Astrocyte (in vitro differentiated cells and primary cell): Measurements from ENCODE around the gene THUMPD2. TPM values are rescaled to one million over a fixed set of nuclear protein-coding genes. Genes with fewer than 3 reads are reported as not detected.

ENCODE experiments used
- DNase-seq: peaks from one replicate; pipeline ENCODE4 v3.0.0-alpha.2; 2010; ENCODE audit warnings: low read depth
- FAIRE-seq: peaks from 2 replicates; lab custom pipeline; 2011; peaks lifted over from hg19 to GRCh38; lab: Jason Lieb, UNC
- H2AFZ ChIP-seq: 2 replicates; pipeline ENCODE4 v1.6.0; 2012; ENCODE audit warnings: low read depth, low read length, inconsistent platforms
- H3K27ac ChIP-seq: 2 replicates; pipeline ENCODE4 v1.5.1; 2011; ENCODE audit warnings: low read depth, low read length, inconsistent platforms
- H3K27me3 ChIP-seq: 2 replicates; pipeline ENCODE4 v1.6.0; 2011; ENCODE audit warnings: low read length, inconsistent platforms; ENCODE audit not compliant: insufficient read depth
- H3K36me3 ChIP-seq: 2 replicates; pipeline ENCODE4 v1.5.1; 2011; ENCODE audit warnings: low read length, inconsistent platforms; ENCODE audit not compliant: insufficient read depth
- H3K4me1 ChIP-seq: 2 replicates; pipeline ENCODE4 v1.5.1; 2011; ENCODE audit warnings: low read length, inconsistent platforms; ENCODE audit not compliant: insufficient read depth
- H3K4me2 ChIP-seq: 2 replicates; pipeline ENCODE4 v1.6.0; 2012; ENCODE audit warnings: low read length, inconsistent platforms
- H3K4me3 ChIP-seq: 2 replicates; pipeline ENCODE4 v1.5.1; 2011; ENCODE audit warnings: low read depth, mild to moderate bottlenecking, low read length, inconsistent platforms; ENCODE audit not compliant: insufficient read depth
- H3K79me2 ChIP-seq: 2 replicates; pipeline ENCODE4 v1.6.0; 2012; ENCODE audit warnings: mild to moderate bottlenecking, low read length, inconsistent platforms; ENCODE audit not compliant: insufficient read depth
- H3K9ac ChIP-seq: 2 replicates; pipeline ENCODE4 v1.6.0; 2012; ENCODE audit warnings: mild to moderate bottlenecking, low read length, inconsistent platforms
- H3K9me3 ChIP-seq: 2 replicates; pipeline ENCODE4 v1.5.1; 2012; ENCODE audit warnings: low read depth, mild to moderate bottlenecking, low read length, inconsistent platforms; ENCODE audit not compliant: insufficient read depth
- H4K20me1 ChIP-seq: 2 replicates; pipeline ENCODE4 v1.6.0; 2012; ENCODE audit warnings: low read length, inconsistent platforms; ENCODE audit not compliant: insufficient read depth
- H3K27ac Mint-ChIP-seq: one replicate; pipeline ENCODE4 v1.8.0; 2021; ENCODE audit warnings: mild to moderate bottlenecking, mixed read lengths; ENCODE audit not compliant: unreplicated experiment
- H3K27me3 Mint-ChIP-seq: one replicate; pipeline ENCODE4 v1.8.0; 2021; ENCODE audit warnings: low read depth, mixed read lengths; ENCODE audit not compliant: unreplicated experiment
- H3K36me3 Mint-ChIP-seq: one replicate; pipeline ENCODE4 v1.8.0; 2021; ENCODE audit warnings: low read depth, mixed read lengths; ENCODE audit not compliant: unreplicated experiment
- H3K4me1 Mint-ChIP-seq: one replicate; pipeline ENCODE4 v1.8.0; 2021; ENCODE audit warnings: low read depth, mixed read lengths; ENCODE audit not compliant: unreplicated experiment
- H3K4me3 Mint-ChIP-seq: one replicate; pipeline ENCODE4 v1.8.0; 2021; ENCODE audit warnings: mild to moderate bottlenecking, moderate library complexity, mixed read lengths; ENCODE audit not compliant: unreplicated experiment
- H3K9me3 Mint-ChIP-seq: one replicate; pipeline ENCODE4 v1.8.0; 2021; ENCODE audit warnings: mild to moderate bottlenecking, mixed read lengths; ENCODE audit not compliant: unreplicated experiment
- EZH2 ChIP-seq: IDR thresholded peaks from 2 replicates; pipeline ENCODE4 v1.6.1; 2012; ENCODE audit warnings: mild to moderate bottlenecking, low read length, inconsistent platforms; ENCODE audit not compliant: insufficient read depth
- total RNA-seq: library from RNA; stranded (reverse); gene quantifications from 2 replicates; pipeline ENCODE4 v1.2.1, GENCODE V29; 2021
- TF ChIP-seq, protein P1 (sequence below): IDR thresholded peaks from 2 replicates; pipeline ENCODE4 v1.5.1; 2011; ENCODE audit warnings: low read depth, mild to moderate bottlenecking, inconsistent platforms, low read length, moderate library complexity; ENCODE audit not compliant: insufficient read depth

The THUMPD2 gene
- total RNA-seq, 1 donor from 2014 or later, result 11.5 TPM

DNA sequence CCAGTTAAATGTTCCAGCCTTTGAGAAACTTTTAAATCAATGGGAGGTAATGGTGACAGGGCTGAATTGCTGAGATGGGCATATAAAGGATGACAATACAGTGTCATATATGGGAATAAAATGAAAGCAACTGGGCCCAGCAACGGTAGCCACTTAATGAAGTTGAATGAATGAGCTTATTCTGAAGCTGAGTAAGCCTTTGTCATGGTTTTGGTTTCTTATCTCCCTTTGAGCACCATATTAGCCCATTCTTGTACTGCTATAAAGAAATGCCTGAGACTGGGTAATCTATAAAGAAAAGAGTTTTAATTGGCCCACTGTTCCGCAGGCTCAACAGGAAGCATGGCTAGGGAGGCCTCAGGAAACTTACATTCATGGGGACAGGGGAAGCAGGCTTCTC, 3.5 kb upstream of the THUMPD2 start:
- Histone ChIP-seq H3K27me3 (no peaks in the 10 kb centered on the region), H4K20me1 (no peaks in the 10 kb centered on the region), H3K4me2 (peak overlapping the region; percentile 43), H3K4me1 (peaks cover 20% of the 10 kb centered on the region), H2AFZ (no peak overlapping the region), H3K36me3 (no peaks in the 10 kb centered on the region), H3K79me2 (peaks cover 14% of the 10 kb centered on the region), H3K9ac (no peak overlapping the region), H3K4me3 (no peak overlapping the region), H3K27ac (no peak overlapping the region), H3K9me3 (no peaks in the 10 kb centered on the region)
- H3K27ac Mint-ChIP-seq, result peak overlapping the region; percentile 98
- no peak for FAIRE-seq
- no peaks in the 10 kb centered on the region for H3K9me3 Mint-ChIP-seq
- no peak for DNase-seq
- H3K4me3 Mint-ChIP-seq, result peak overlapping the region; percentile 41
- no peaks in the 10 kb centered on the region for H3K27me3 Mint-ChIP-seq
- H3K36me3 Mint-ChIP-seq, result peaks cover 1% of the 10 kb centered on the region
- TF ChIP-seq, protein P1, sequence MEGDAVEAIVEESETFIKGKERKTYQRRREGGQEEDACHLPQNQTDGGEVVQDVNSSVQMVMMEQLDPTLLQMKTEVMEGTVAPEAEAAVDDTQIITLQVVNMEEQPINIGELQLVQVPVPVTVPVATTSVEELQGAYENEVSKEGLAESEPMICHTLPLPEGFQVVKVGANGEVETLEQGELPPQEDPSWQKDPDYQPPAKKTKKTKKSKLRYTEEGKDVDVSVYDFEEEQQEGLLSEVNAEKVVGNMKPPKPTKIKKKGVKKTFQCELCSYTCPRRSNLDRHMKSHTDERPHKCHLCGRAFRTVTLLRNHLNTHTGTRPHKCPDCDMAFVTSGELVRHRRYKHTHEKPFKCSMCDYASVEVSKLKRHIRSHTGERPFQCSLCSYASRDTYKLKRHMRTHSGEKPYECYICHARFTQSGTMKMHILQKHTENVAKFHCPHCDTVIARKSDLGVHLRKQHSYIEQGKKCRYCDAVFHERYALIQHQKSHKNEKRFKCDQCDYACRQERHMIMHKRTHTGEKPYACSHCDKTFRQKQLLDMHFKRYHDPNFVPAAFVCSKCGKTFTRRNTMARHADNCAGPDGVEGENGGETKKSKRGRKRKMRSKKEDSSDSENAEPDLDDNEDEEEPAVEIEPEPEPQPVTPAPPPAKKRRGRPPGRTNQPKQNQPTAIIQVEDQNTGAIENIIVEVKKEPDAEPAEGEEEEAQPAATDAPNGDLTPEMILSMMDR, result no peak
- peaks cover 33% of the 10 kb centered on the region for H3K4me1 Mint-ChIP-seq

- H3K27me3 ChIP-seq, result no peaks in the 10 kb centered on the region
- no peak overlapping the region for H3K27ac ChIP-seq
- H3K4me2 ChIP-seq, result no peak overlapping the region
- H2AFZ ChIP-seq, result no peak overlapping the region
- H3K36me3 Mint-ChIP-seq, result peaks cover 3% of the 10 kb centered on the region
- H3K4me1 Mint-ChIP-seq, result peaks cover 38% of the 10 kb centered on the region
- DNase-seq (no peak), FAIRE-seq (no peak)
- no peaks in the 10 kb centered on the region for H3K27me3 Mint-ChIP-seq
- no peaks in the 10 kb centered on the region for H3K9me3 ChIP-seq
- TF ChIP-seq EZH2, result no peak
- TF ChIP-seq, protein P1, result no peak
- H3K9ac ChIP-seq, result no peak overlapping the region
- H3K4me3 Mint-ChIP-seq, result no peak overlapping the region
- no peaks in the 10 kb centered on the region for H3K36me3 ChIP-seq
- H3K4me1 ChIP-seq, result peaks cover 20% of the 10 kb centered on the region
- no peak overlapping the region for H3K27ac Mint-ChIP-seq
- no peaks in the 10 kb centered on the region for H3K9me3 Mint-ChIP-seq
- H4K20me1 ChIP-seq, result no peaks in the 10 kb centered on the region
- no peak overlapping the region for H3K4me3 ChIP-seq
- H3K79me2 ChIP-seq, result peaks cover 23% of the 10 kb centered on the region
Observed at GRCh38 chr2:39781697-39782096, 2.6 kb upstream of the THUMPD2 start.

- H3K27ac ChIP-seq, result no peak overlapping the region
- DNase-seq, result no peak
- H3K9me3 Mint-ChIP-seq, result peaks cover 2% of the 10 kb centered on the region
- H3K4me2 ChIP-seq, result no peak overlapping the region
- no peak for FAIRE-seq
- no peaks in the 10 kb centered on the region for H3K36me3 ChIP-seq
- peaks cover 20% of the 10 kb centered on the region for H3K4me1 ChIP-seq
- H3K27me3 Mint-ChIP-seq, result no peaks in the 10 kb centered on the region
- peak overlapping the region; percentile 25 for H3K4me3 Mint-ChIP-seq
- TF ChIP-seq EZH2, result no peak
- TF ChIP-seq, protein P1, result no peak
- H3K4me1 Mint-ChIP-seq, result peaks cover 38% of the 10 kb centered on the region
- H3K9ac ChIP-seq, result no peak overlapping the region
- H2AFZ ChIP-seq, result no peak overlapping the region
- H4K20me1 ChIP-seq, result no peaks in the 10 kb centered on the region
- H3K36me3 Mint-ChIP-seq, result peaks cover 5% of the 10 kb centered on the region
- no peaks in the 10 kb centered on the region for H3K9me3 ChIP-seq
- no peak overlapping the region for H3K4me3 ChIP-seq
- H3K27ac Mint-ChIP-seq, result peak overlapping the region; percentile 84
- peaks cover 30% of the 10 kb centered on the region for H3K79me2 ChIP-seq
- no peaks in the 10 kb centered on the region for H3K27me3 ChIP-seq
Observed at GRCh38 chr2:39780825-39781600, 2.0 kb upstream of the THUMPD2 start.
